ENCODE measurements around the gene DNM3. TPM values are rescaled to one million over a fixed set of nuclear protein-coding genes. Genes with fewer than 3 reads are reported as not detected.

DNM3 gene
- total and polyA plus RNA-seq, 4 donors = 2.6 to 16.2 (median 5.1) TPM; not detected in 1

DNA sequence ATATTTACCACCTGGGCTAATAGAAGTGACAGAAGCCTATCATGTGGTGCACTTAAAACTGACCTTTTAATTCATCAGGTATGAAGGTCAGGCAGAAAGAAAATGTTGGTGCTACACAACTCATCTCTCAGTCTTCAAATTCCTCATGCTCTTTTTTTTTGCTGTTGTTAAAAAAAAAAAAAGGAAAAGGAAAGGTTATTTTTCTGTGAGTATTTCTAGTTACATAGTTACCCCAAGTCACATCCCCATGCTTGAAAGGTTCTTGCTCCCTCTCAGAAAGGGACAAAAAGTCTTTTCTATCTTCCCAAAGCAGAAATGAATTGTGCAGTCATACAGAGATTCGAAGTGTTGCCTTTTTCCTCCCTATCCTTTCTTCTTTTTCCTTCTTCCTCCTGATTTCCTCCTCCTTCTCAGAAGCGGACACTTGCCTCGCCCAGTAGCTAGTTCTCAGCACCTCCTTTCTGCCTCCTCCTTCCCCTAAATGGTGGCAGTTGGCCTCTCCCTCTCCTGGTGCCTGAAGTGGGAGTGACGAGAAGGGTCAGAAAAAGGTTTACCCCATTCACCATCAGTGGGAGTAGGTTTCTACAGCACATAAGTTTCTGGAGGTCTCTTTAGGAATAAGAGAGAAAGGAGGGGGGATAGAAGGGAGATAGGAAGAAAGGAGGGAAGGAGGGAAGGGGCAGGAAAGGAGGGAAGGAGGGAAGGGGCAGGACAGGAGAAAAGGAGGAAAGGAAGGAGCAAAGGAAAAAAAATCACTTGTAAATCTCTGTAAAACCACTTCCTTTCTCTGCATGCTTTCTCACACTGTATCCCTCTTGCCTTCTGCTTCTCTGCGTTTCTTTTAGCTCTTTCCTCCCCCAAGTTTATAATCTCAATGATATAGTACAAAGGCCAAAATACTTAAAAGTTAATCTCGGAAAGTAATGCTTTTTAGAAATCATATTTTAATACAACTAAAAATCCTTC is 558.7 kb downstream of the DNM3 start:
- H3K36me3 ChIP-seq (ENCODE audit: control insufficient read depth in 1 of 2, insufficient read depth in 2 of 2, low read length in 1 of 2) = no peaks in the 10 kb centered on the region
- H3K9me3 ChIP-seq (ENCODE audit: control insufficient read depth, low read length) = no peaks in the 10 kb centered on the region
- H3K27me3 ChIP-seq (ENCODE audit: control insufficient read depth in 1 of 2, insufficient read depth in 2 of 2, low read length in 1 of 2) = no peaks in the 10 kb centered on the region
- peak overlapping the region; percentile 95 to 100 for H3K27ac ChIP-seq (ENCODE audit: low read depth in 1 of 2, low read length in 2 of 2)
- WGBS, 2 donors = 25 to 26% methylated on average over 6 of the region's 6 CpGs
- H3K4me1 ChIP-seq (ENCODE audit: control insufficient read depth in 1 of 2, insufficient read depth in 2 of 2, low read length in 2 of 2) = peaks cover 3 to 9% of the 10 kb centered on the region in 2 donors
- intact Hi-C loops (cut with DNase I) = loop anchor here (2.0 to 5.0 kb wide), 5 partner anchors 77 to 309 kb away; no protein-coding TSS in a partner anchor
- peak; percentile 30 for ATAC-seq (ENCODE audit: low FRiP score)
- no peak overlapping the region for H3K4me3 ChIP-seq (ENCODE audit: low read length in 2 of 2)
- no peak for DNase-seq

DNA sequence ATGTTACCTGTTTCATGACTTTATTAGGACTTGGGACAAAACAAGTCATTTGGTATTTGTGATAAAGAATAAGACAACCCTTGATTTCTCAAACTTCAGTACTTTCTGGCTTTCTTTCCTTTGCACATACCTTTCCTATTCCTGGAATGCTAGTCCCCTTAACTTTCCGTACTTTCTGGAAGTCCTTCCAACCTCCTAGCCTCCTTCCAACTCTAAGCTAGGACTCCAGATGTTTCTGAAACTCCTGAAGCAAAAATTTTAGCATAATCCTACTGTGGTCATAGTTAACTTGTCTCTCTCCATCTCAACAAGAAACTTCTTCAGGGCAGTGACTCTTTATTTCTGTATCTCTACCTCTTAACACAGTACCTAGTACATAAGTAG is 559.4 kb downstream of the DNM3 start:
- Histone ChIP-seq H3K4me1 (ENCODE audit: control insufficient read depth in 1 of 2, insufficient read depth in 2 of 2, low read length in 2 of 2) (peaks cover 3 to 9% of the 10 kb centered on the region in 2 donors), H3K9me3 (ENCODE audit: control insufficient read depth, low read length) (no peaks in the 10 kb centered on the region), H3K36me3 (ENCODE audit: control insufficient read depth in 1 of 2, insufficient read depth in 2 of 2, low read length in 1 of 2) (no peaks in the 10 kb centered on the region), H3K27me3 (ENCODE audit: control insufficient read depth in 1 of 2, insufficient read depth in 2 of 2, low read length in 1 of 2) (no peaks in the 10 kb centered on the region), H3K4me3 (ENCODE audit: low read length in 2 of 2) (no peak overlapping the region), H3K27ac (ENCODE audit: low read depth in 1 of 2, low read length in 2 of 2) (peak overlapping the region in 1 of 2 donors; percentile 71)
- DNase-seq = no peak
- no peak for ATAC-seq (ENCODE audit: low FRiP score)
- intact Hi-C loops (cut with DNase I) = no loop called here
- 4 to 9% methylated on average over 1 of the region's 1 CpG for WGBS, 2 donors

- intact Hi-C loops (cut with DNase I) = no loop called here
- H3K27ac ChIP-seq (ENCODE audit: low read depth in 1 of 2, low read length in 2 of 2) = no peak overlapping the region
Observed at GRCh38 chr1:172401477-172401876, 560.2 kb downstream of the DNM3 start.

DNA sequence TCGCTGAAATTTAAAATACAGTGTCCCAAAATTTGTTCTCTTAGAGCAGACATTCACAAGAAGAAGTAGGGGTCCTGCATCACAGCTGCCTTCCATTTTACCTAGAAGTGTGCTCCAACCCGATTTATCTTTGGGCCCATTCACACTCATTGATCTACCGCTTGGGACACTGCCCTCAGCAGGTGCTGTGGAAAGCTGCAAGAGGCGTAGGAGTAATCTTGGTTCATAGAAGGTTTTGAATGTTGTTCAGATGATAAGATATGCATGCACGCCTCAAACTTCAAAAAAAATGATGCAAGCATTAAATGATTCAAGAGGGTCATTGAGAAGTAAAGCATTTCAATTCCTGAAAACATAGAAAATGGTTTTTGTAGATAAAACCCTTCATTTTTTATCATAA is 560.6 kb downstream of the DNM3 start:
- DNase-seq (no peak), ATAC-seq (ENCODE audit: low FRiP score) (no peak)
- intact Hi-C loops (cut with DNase I) = no loop called here
- H3K27me3 ChIP-seq (ENCODE audit: control insufficient read depth in 1 of 2, insufficient read depth in 2 of 2, low read length in 1 of 2) = no peaks in the 10 kb centered on the region
- peak overlapping the region in 1 of 2 donors; percentile 68 for H3K27ac ChIP-seq (ENCODE audit: low read depth in 1 of 2, low read length in 2 of 2)
- no peaks in the 10 kb centered on the region for H3K9me3 ChIP-seq (ENCODE audit: control insufficient read depth, low read length)
- 41 to 60% methylated on average over 5 of the region's 5 CpGs for WGBS, 2 donors
- H3K36me3 ChIP-seq (ENCODE audit: control insufficient read depth in 1 of 2, insufficient read depth in 2 of 2, low read length in 1 of 2) = no peaks in the 10 kb centered on the region
- H3K4me1 ChIP-seq (ENCODE audit: control insufficient read depth in 1 of 2, insufficient read depth in 2 of 2, low read length in 2 of 2) = peaks cover 3 to 9% of the 10 kb centered on the region in 2 donors
- H3K4me3 ChIP-seq (ENCODE audit: low read length in 2 of 2) = no peak overlapping the region

More at GRCh38 chr1:172401477-172401876, 560.2 kb downstream of the DNM3 start:
- peaks cover 3 to 9% of the 10 kb centered on the region in 2 donors for H3K4me1 ChIP-seq (ENCODE audit: control insufficient read depth in 1 of 2, insufficient read depth in 2 of 2, low read length in 2 of 2)
- no peaks in the 10 kb centered on the region for H3K9me3 ChIP-seq (ENCODE audit: control insufficient read depth, low read length)
- no peaks in the 10 kb centered on the region for H3K27me3 ChIP-seq (ENCODE audit: control insufficient read depth in 1 of 2, insufficient read depth in 2 of 2, low read length in 1 of 2)
- no peaks in the 10 kb centered on the region for H3K36me3 ChIP-seq (ENCODE audit: control insufficient read depth in 1 of 2, insufficient read depth in 2 of 2, low read length in 1 of 2)
- ATAC-seq (ENCODE audit: low FRiP score) (no peak), DNase-seq (no peak)
- H3K4me3 ChIP-seq (ENCODE audit: low read length in 2 of 2) = no peak overlapping the region

- intact Hi-C loops (cut with DNase I) = no loop called here
- Histone ChIP-seq H3K27me3 (ENCODE audit: control insufficient read depth in 1 of 2, insufficient read depth in 2 of 2, low read length in 1 of 2) (no peaks in the 10 kb centered on the region), H3K36me3 (ENCODE audit: control insufficient read depth in 1 of 2, insufficient read depth in 2 of 2, low read length in 1 of 2) (no peaks in the 10 kb centered on the region), H3K9me3 (ENCODE audit: control insufficient read depth, low read length) (no peaks in the 10 kb centered on the region), H3K4me1 (ENCODE audit: control insufficient read depth in 1 of 2, insufficient read depth in 2 of 2, low read length in 2 of 2) (peaks cover 3 to 9% of the 10 kb centered on the region in 2 donors), H3K27ac (ENCODE audit: low read depth in 1 of 2, low read length in 2 of 2) (peak overlapping the region in 1 of 2 donors; percentile 6), H3K4me3 (ENCODE audit: low read length in 2 of 2) (no peak overlapping the region)
- no peak for ATAC-seq (ENCODE audit: low FRiP score)
- 65 to 67% methylated on average over 1 of the region's 1 CpG for WGBS, 2 donors
- DNase-seq = no peak
Observed at GRCh38 chr1:172402878-172403569, 561.7 kb downstream of the DNM3 start.

DNA sequence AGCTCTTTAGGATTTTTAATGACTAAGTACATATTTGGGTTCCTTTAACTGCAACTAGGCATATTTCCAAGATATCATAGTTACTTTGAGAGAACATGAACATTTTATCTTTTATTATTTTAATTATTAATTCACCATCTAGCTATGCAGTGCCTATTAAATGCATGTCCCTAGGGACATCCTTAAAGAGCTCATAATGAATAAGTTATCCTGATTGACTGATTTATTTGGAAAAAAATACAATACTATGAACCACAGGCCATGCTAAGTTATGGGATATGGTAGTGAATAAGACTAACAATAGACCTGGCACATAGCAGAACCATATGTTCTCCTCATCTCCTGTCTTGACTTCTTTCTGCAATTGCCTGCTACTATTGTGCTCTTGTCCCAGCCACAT is 562.8 kb downstream of the DNM3 start:
- no peaks in the 10 kb centered on the region for H3K27me3 ChIP-seq (ENCODE audit: control insufficient read depth in 1 of 2, insufficient read depth in 2 of 2, low read length in 1 of 2)
- no peak overlapping the region for H3K27ac ChIP-seq (ENCODE audit: low read depth in 1 of 2, low read length in 2 of 2)
- DNase-seq (no peak), ATAC-seq (ENCODE audit: low FRiP score) (no peak)
- intact Hi-C loops (cut with DNase I) = no loop called here
- H3K9me3 ChIP-seq (ENCODE audit: control insufficient read depth, low read length) = no peaks in the 10 kb centered on the region
- peaks cover 1 to 9% of the 10 kb centered on the region in 2 donors for H3K4me1 ChIP-seq (ENCODE audit: control insufficient read depth in 1 of 2, insufficient read depth in 2 of 2, low read length in 2 of 2)
- no peak overlapping the region for H3K4me3 ChIP-seq (ENCODE audit: low read length in 2 of 2)
- no peaks in the 10 kb centered on the region for H3K36me3 ChIP-seq (ENCODE audit: control insufficient read depth in 1 of 2, insufficient read depth in 2 of 2, low read length in 1 of 2)

- Histone ChIP-seq H3K4me3 (ENCODE audit: low read length in 2 of 2) (no peak overlapping the region), H3K27ac (ENCODE audit: low read depth in 1 of 2, low read length in 2 of 2) (no peak overlapping the region), H3K9me3 (ENCODE audit: control insufficient read depth, low read length) (no peaks in the 10 kb centered on the region), H3K36me3 (ENCODE audit: control insufficient read depth in 1 of 2, insufficient read depth in 2 of 2, low read length in 1 of 2) (no peaks in the 10 kb centered on the region), H3K4me1 (ENCODE audit: control insufficient read depth in 1 of 2, insufficient read depth in 2 of 2, low read length in 2 of 2) (peaks cover 1 to 7% of the 10 kb centered on the region in 2 donors), H3K27me3 (ENCODE audit: control insufficient read depth in 1 of 2, insufficient read depth in 2 of 2, low read length in 1 of 2) (no peaks in the 10 kb centered on the region)
- intact Hi-C loops (cut with DNase I) = no loop called here
- DNase-seq (no peak), ATAC-seq (ENCODE audit: low FRiP score) (no peak)
Observed at GRCh38 chr1:172405912-172406311, 564.6 kb downstream of the DNM3 start.

- no peak for ATAC-seq (ENCODE audit: low FRiP score)
- H3K4me1 ChIP-seq (ENCODE audit: control insufficient read depth in 1 of 2, insufficient read depth in 2 of 2, low read length in 2 of 2) = peaks cover 0 to 7% of the 10 kb centered on the region in 2 donors
- H3K27me3 ChIP-seq (ENCODE audit: control insufficient read depth in 1 of 2, insufficient read depth in 2 of 2, low read length in 1 of 2) = no peaks in the 10 kb centered on the region
- no peak for DNase-seq
- H3K27ac ChIP-seq (ENCODE audit: low read depth in 1 of 2, low read length in 2 of 2) = no peak overlapping the region
- no peaks in the 10 kb centered on the region for H3K36me3 ChIP-seq (ENCODE audit: control insufficient read depth in 1 of 2, insufficient read depth in 2 of 2, low read length in 1 of 2)
- 91 to 96% methylated on average over 1 of the region's 1 CpG for WGBS, 2 donors
- intact Hi-C loops (cut with DNase I) = no loop called here
- no peak overlapping the region for H3K4me3 ChIP-seq (ENCODE audit: low read length in 2 of 2)
- no peaks in the 10 kb centered on the region for H3K9me3 ChIP-seq (ENCODE audit: control insufficient read depth, low read length)
Observed at GRCh38 chr1:172406968-172407367, 565.7 kb downstream of the DNM3 start.
